ENCODE results near the gene OR10J5.
"Not testable (repeated sequence)": the region's sequence is repeated elsewhere in the genome, so short reads cannot be mapped to it uniquely, and the experiment has no call there.

Gene OR10J5

GRCh38 chr1:159509440-159510228 lies 26.2 kb downstream of the OR10J5 start:
- Mint-ChIP-seq H3K36me3 (ENCODE audit: low read depth) (no peaks in the 10 kb centered on the region), H3K27me3 (ENCODE audit: low read depth) (no peaks in the 10 kb centered on the region), H3K4me3 (no peak overlapping the region), H3K9me3 (peaks cover 11% of the 10 kb centered on the region), H3K4me1 (ENCODE audit: low read depth) (no peaks in the 10 kb centered on the region), H3K27ac (no peak overlapping the region)

- Mint-ChIP-seq H3K4me3 (no peak overlapping the region), H3K27ac (no peak overlapping the region), H3K27me3 (ENCODE audit: low read depth) (no peaks in the 10 kb centered on the region), H3K4me1 (ENCODE audit: low read depth) (no peaks in the 10 kb centered on the region), H3K9me3 (peaks cover 11% of the 10 kb centered on the region), H3K36me3 (ENCODE audit: low read depth) (no peaks in the 10 kb centered on the region)
These were observed 26.9 kb downstream of the OR10J5 start for GRCh38 chr1:159508951-159509350.

GRCh38 chr1:159505676-159506075 lies 30.1 kb downstream of the OR10J5 start:
- no peak overlapping the region for H3K27ac Mint-ChIP-seq
- no peak overlapping the region for H3K4me3 Mint-ChIP-seq
- peaks cover 11% of the 10 kb centered on the region for H3K9me3 Mint-ChIP-seq
- H3K27me3 Mint-ChIP-seq (ENCODE audit: low read depth) = no peaks in the 10 kb centered on the region
- H3K4me1 Mint-ChIP-seq (ENCODE audit: low read depth) = no peaks in the 10 kb centered on the region
- H3K36me3 Mint-ChIP-seq (ENCODE audit: low read depth) = no peaks in the 10 kb centered on the region

DNA sequence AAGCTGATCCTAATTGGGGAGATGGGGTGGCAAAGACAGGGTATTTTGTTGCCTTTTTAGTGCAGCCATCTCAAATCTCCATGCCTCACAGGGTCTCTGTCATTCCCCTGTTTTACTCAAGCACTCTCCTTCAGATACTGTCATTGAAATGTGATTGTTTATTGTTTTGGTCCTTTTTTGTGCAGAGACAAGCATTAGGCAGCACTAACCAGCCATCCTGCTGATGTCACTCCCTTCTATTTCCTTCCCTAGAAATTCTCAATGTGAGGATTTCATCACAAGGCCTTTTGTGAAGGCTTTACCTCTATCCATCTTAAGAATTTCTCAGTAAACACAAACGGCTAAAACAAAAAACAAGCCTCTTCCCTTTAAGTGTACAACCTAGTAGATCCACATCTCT lies 34.7 kb downstream of the OR10J5 start:
- Mint-ChIP-seq H3K36me3 (ENCODE audit: low read depth) (no peaks in the 10 kb centered on the region), H3K27me3 (ENCODE audit: low read depth) (no peaks in the 10 kb centered on the region), H3K4me3 (no peak overlapping the region), H3K9me3 (peaks cover 11% of the 10 kb centered on the region), H3K27ac (no peak overlapping the region), H3K4me1 (ENCODE audit: low read depth) (no peaks in the 10 kb centered on the region)

GRCh38 chr1:159494513-159495210 lies 41.1 kb downstream of the OR10J5 start:
- H3K27ac Mint-ChIP-seq; H3K4me1 Mint-ChIP-seq (ENCODE audit: low read depth); H3K27me3 Mint-ChIP-seq (ENCODE audit: low read depth); H3K9me3 Mint-ChIP-seq; H3K4me3 Mint-ChIP-seq; H3K36me3 Mint-ChIP-seq (ENCODE audit: low read depth): not testable (repeated sequence)

DNA sequence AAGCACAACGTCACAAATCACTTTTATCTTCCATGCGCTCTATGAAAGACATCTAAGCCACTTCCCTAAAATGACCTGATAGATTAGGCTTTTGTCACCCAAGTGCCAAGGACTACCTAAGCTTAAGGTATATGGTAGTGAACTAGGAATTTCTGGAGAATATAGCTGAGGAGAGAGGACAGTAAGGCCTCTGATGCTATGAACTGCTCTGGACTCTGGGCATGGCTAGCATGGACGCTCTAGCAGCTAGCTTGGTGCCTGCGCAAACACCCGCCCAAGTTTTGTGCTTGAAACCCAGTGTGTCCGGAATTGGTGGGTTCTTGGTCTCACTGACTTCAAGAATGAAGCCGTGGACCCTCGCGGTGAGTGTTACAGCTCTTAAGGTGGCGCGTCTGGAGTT lies 42.5 kb downstream of the OR10J5 start:
- no peak overlapping the region for H3K27ac Mint-ChIP-seq
- H3K4me1 Mint-ChIP-seq (ENCODE audit: low read depth) = no peaks in the 10 kb centered on the region
- no peaks in the 10 kb centered on the region for H3K27me3 Mint-ChIP-seq (ENCODE audit: low read depth)
- H3K36me3 Mint-ChIP-seq (ENCODE audit: low read depth) = no peaks in the 10 kb centered on the region
- no peaks in the 10 kb centered on the region for H3K9me3 Mint-ChIP-seq
- no peak overlapping the region for H3K4me3 Mint-ChIP-seq

GRCh38 chr1:159492575-159493323 lies 43.1 kb downstream of the OR10J5 start:
- Mint-ChIP-seq H3K36me3 (ENCODE audit: low read depth) (no peaks in the 10 kb centered on the region), H3K27ac (no peak overlapping the region), H3K4me3 (no peak overlapping the region), H3K9me3 (no peaks in the 10 kb centered on the region), H3K27me3 (ENCODE audit: low read depth) (no peaks in the 10 kb centered on the region), H3K4me1 (ENCODE audit: low read depth) (no peaks in the 10 kb centered on the region)
